ENCODE data around the gene CCNQ.

The CCNQ gene

DNA sequence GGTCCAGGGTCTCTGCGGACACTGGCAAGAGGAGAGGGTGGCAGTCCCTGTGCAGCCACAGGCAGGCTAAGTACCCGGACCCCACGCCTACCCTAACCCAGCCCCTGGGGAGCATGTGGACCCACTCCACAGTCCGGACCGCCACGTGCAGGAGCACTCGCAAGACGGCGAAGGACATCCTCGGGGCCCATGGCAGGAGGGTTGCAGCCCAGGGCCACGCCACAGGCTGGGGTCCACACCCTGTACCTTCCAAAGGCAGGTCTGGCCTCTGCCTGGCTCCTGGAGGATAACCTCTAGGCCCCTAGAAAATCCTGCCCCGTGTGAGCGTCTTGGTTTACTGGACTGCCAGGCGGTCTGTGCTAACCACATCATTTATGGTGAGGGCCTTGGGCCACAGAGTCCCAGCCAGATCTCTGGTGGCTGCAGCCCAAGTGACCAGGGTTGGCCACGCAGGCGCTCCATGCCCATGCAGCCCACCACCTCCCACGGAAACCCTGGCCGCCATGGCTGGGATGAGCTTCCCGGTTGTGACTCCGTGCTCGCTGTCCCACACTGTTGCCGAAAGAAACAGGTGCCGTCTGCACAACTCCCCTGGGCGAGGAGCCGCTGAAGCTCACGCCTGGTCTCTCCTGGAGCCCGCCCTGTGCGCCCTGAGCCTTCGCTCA, 10.0 kb downstream of the CCNQ start:
- Histone ChIP-seq H3K9me3 (ENCODE audit: control insufficient read depth, insufficient read depth, low read depth, low read length) (no peaks in the 10 kb centered on the region), H3K27ac (ENCODE audit: extremely low read depth, low read depth, low read length) (no peak overlapping the region), H3K4me1 (ENCODE audit: control insufficient read depth, insufficient read depth, low read length) (no peaks in the 10 kb centered on the region), H3K4me3 (ENCODE audit: low read depth, low read length) (no peak overlapping the region), H3K36me3 (ENCODE audit: control insufficient read depth in 2 of 2, insufficient read depth in 1 of 2, low read length in 2 of 2) (peaks cover 9 to 66% of the 10 kb centered on the region in 2 experiments; a peak in 2 of 3 replicates)
- CTCF ChIA-PET: interaction anchor here (0.6 kb wide), 1 partner anchor 127 kb away, joined by 3 read pairs; no protein-coding TSS in a partner anchor
- TF ChIP-seq, protein P1, sequence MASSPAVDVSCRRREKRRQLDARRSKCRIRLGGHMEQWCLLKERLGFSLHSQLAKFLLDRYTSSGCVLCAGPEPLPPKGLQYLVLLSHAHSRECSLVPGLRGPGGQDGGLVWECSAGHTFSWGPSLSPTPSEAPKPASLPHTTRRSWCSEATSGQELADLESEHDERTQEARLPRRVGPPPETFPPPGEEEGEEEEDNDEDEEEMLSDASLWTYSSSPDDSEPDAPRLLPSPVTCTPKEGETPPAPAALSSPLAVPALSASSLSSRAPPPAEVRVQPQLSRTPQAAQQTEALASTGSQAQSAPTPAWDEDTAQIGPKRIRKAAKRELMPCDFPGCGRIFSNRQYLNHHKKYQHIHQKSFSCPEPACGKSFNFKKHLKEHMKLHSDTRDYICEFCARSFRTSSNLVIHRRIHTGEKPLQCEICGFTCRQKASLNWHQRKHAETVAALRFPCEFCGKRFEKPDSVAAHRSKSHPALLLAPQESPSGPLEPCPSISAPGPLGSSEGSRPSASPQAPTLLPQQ (tag by site-specific recombination; IDR thresholded peaks at IDR 0.05): no peak
- no peak for TF ChIP-seq ZNF473 (tag by site-specific recombination; IDR thresholded peaks at IDR 0.05)
- no peak for TF ChIP-seq SP3 (tag by site-specific recombination; IDR thresholded peaks at IDR 0.05)
- no peak for TF ChIP-seq ZBTB10 (tag by site-specific recombination; IDR thresholded peaks at IDR 0.05)
- no peak for TF ChIP-seq ZFHX2 (tag by site-specific recombination; conservative IDR thresholded peaks at IDR 0.05)
- no peak for TF ChIP-seq ZNF362 (tag by site-specific recombination; IDR thresholded peaks at IDR 0.05)
- no peak for TF ChIP-seq PRDM1 (tag by site-specific recombination; IDR thresholded peaks at IDR 0.05)
- POLR2A ChIA-PET: interaction anchor here (0.6 kb wide), 1 partner anchor 70 kb away, joined by 5 read pairs; no protein-coding TSS in a partner anchor

- TF ChIP-seq, protein P2, sequence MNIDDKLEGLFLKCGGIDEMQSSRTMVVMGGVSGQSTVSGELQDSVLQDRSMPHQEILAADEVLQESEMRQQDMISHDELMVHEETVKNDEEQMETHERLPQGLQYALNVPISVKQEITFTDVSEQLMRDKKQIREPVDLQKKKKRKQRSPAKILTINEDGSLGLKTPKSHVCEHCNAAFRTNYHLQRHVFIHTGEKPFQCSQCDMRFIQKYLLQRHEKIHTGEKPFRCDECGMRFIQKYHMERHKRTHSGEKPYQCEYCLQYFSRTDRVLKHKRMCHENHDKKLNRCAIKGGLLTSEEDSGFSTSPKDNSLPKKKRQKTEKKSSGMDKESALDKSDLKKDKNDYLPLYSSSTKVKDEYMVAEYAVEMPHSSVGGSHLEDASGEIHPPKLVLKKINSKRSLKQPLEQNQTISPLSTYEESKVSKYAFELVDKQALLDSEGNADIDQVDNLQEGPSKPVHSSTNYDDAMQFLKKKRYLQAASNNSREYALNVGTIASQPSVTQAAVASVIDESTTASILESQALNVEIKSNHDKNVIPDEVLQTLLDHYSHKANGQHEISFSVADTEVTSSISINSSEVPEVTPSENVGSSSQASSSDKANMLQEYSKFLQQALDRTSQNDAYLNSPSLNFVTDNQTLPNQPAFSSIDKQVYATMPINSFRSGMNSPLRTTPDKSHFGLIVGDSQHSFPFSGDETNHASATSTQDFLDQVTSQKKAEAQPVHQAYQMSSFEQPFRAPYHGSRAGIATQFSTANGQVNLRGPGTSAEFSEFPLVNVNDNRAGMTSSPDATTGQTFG (tag by site-specific recombination; IDR thresholded peaks at IDR 0.05; ENCODE audit: borderline replicate concordance): no peak
- TF ChIP-seq IKZF3 (tag by site-specific recombination; IDR thresholded peaks at IDR 0.05): no peak
- TF ChIP-seq YY2 (tag by site-specific recombination; IDR thresholded peaks at IDR 0.05): no peak
- TF ChIP-seq, protein P3, sequence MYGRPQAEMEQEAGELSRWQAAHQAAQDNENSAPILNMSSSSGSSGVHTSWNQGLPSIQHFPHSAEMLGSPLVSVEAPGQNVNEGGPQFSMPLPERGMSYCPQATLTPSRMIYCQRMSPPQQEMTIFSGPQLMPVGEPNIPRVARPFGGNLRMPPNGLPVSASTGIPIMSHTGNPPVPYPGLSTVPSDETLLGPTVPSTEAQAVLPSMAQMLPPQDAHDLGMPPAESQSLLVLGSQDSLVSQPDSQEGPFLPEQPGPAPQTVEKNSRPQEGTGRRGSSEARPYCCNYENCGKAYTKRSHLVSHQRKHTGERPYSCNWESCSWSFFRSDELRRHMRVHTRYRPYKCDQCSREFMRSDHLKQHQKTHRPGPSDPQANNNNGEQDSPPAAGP (tag by site-specific recombination; IDR thresholded peaks at IDR 0.05): no peak
- TF ChIP-seq ZNF660 (tag by site-specific recombination; IDR thresholded peaks at IDR 0.05): no peak
- TF ChIP-seq ZFP69B (tag by site-specific recombination; IDR thresholded peaks at IDR 0.05): no peak
- TF ChIP-seq EGR2 (tag by site-specific recombination; IDR thresholded peaks at IDR 0.05; ENCODE audit: low read depth): no peak
- TF ChIP-seq ZNF324 (tag by site-specific recombination; IDR thresholded peaks at IDR 0.05): no peak
- TF ChIP-seq ZNF701 (tag by site-specific recombination; IDR thresholded peaks at IDR 0.05): no peak
- Histone ChIP-seq H3K27ac (ENCODE audit: extremely low read depth, low read depth, low read length) (no peak overlapping the region), H3K4me1 (ENCODE audit: control insufficient read depth, insufficient read depth, low read length) (no peaks in the 10 kb centered on the region), H3K36me3 (ENCODE audit: control insufficient read depth in 2 of 2, insufficient read depth in 1 of 2, low read length in 2 of 2) (peaks cover 9 to 59% of the 10 kb centered on the region in 2 experiments; a peak in 2 of 3 replicates), H3K4me3 (ENCODE audit: low read depth, low read length) (no peak overlapping the region), H3K9me3 (ENCODE audit: control insufficient read depth, insufficient read depth, low read depth, low read length) (no peaks in the 10 kb centered on the region)
- ChIA-PET CTCF (no interaction called here), POLR2A (no interaction called here)
Measured at GRCh38 chrX:153588021-153588781, 10.7 kb downstream of the CCNQ start.
